Muscle of leg (tissue), 11 donors: ENCODE measurements around the gene MOB3B. TPM values are rescaled to one million over a fixed set of nuclear protein-coding genes. Genes with fewer than 3 reads are reported as not detected.

Source experiments
- DNase-seq: peaks from one replicate; pipeline ENCODE4 v3.0.0; 2013
- H3K27ac ChIP-seq: one replicate; pipeline ENCODE4 v1.5.1; 2013; ENCODE audit warnings: mild to moderate bottlenecking, low read length, control low read depth
- H3K27me3 ChIP-seq: one replicate; pipeline ENCODE4 v1.6.1; 2013; ENCODE audit warnings: low read length; ENCODE audit not compliant: control insufficient read depth, insufficient read depth
- H3K36me3 ChIP-seq: one replicate; pipeline ENCODE4 v1.6.1; 2013; ENCODE audit warnings: low read length; ENCODE audit not compliant: control insufficient read depth, insufficient read depth
- H3K4me1 ChIP-seq: one replicate; pipeline ENCODE4 v1.6.1; 2013; ENCODE audit warnings: low read length; ENCODE audit not compliant: control insufficient read depth, insufficient read depth
- H3K4me3 ChIP-seq: one replicate; pipeline ENCODE4 v1.5.1; 2013; ENCODE audit warnings: low read length, control low read depth
- H3K9me3 ChIP-seq: replicated peaks from 2 replicates; pipeline ENCODE4 v1.6.1; 2013; ENCODE audit warnings: low read depth, low read length; ENCODE audit not compliant: control insufficient read depth
- WGBS: methylation state at CpG from one replicate; pipeline ENCODE4 v1.1.5; 2013; ENCODE audit warnings: missing lambda C conversion rate; ENCODE audit not compliant: insufficient coverage; 5-methylcytosine and 5-hydroxymethylcytosine counted together
- polyA plus RNA-seq, 8 donors: library from polyadenylated mRNA; unstranded; fragments of 120-200 nt; gene quantifications; one replicate each; pipeline versions ENCODE4 v1.2.1 to v1.2.3, GENCODE V29; 2013; ENCODE audit warnings: inconsistent platforms in 1 of 8, low replicate concordance in 1 of 8; ENCODE audit not compliant: insufficient read length in 8 of 8, insufficient read depth in 1 of 8
- total RNA-seq: library from RNA; stranded (reverse); fragments of 120-200 nt; gene quantifications from one replicate; pipeline ENCODE4 v1.2.4, GENCODE V29; 2013

The MOB3B gene
- total and polyA plus RNA-seq, 9 donors: 1.4 to 4.3 (median 2.6) TPM

GRCh38 chr9:27545471-27545870, 15.9 kb upstream of the MOB3B start:
- H3K4me3 ChIP-seq: no peak overlapping the region
- H3K4me1 ChIP-seq: no peaks in the 10 kb centered on the region
- H3K27ac ChIP-seq: no peak overlapping the region
- peaks cover 9% of the 10 kb centered on the region for H3K36me3 ChIP-seq
- WGBS: no CpG with 5 or more reads among the region's 3 CpGs
- DNase-seq: no peak
- H3K9me3 ChIP-seq: no peaks in the 10 kb centered on the region
- no peaks in the 10 kb centered on the region for H3K27me3 ChIP-seq

- Histone ChIP-seq H3K27ac (no peak overlapping the region), H3K4me3 (no peak overlapping the region), H3K36me3 (peaks cover 3% of the 10 kb centered on the region), H3K4me1 (peaks cover 8% of the 10 kb centered on the region), H3K9me3 (no peaks in the 10 kb centered on the region), H3K27me3 (no peaks in the 10 kb centered on the region)
- DNase-seq: no peak
- WGBS: no CpG with 5 or more reads among the region's 2 CpGs
Measured at GRCh38 chr9:27542508-27542907, 12.9 kb upstream of the MOB3B start.

- H3K4me1 ChIP-seq: peaks cover 8% of the 10 kb centered on the region
Measured at GRCh38 chr9:27541740-27542139, 12.1 kb upstream of the MOB3B start.

GRCh38 chr9:27540502-27540901, 10.9 kb upstream of the MOB3B start:
- Histone ChIP-seq H3K27ac (no peak overlapping the region), H3K27me3 (no peaks in the 10 kb centered on the region), H3K36me3 (peaks cover 5% of the 10 kb centered on the region), H3K9me3 (no peaks in the 10 kb centered on the region), H3K4me1 (peaks cover 8% of the 10 kb centered on the region), H3K4me3 (no peak overlapping the region)
- no CpG with 5 or more reads among the region's 1 CpG for WGBS
- DNase-seq: peak; percentile 17

More at GRCh38 chr9:27541740-27542139, 12.1 kb upstream of the MOB3B start:
- 90% methylated on average over 2 of the region's 4 CpGs for WGBS
- Histone ChIP-seq H3K4me3 (no peak overlapping the region), H3K36me3 (peaks cover 3% of the 10 kb centered on the region), H3K27ac (no peak overlapping the region), H3K27me3 (no peaks in the 10 kb centered on the region), H3K9me3 (no peaks in the 10 kb centered on the region)
- DNase-seq: no peak

DNA sequence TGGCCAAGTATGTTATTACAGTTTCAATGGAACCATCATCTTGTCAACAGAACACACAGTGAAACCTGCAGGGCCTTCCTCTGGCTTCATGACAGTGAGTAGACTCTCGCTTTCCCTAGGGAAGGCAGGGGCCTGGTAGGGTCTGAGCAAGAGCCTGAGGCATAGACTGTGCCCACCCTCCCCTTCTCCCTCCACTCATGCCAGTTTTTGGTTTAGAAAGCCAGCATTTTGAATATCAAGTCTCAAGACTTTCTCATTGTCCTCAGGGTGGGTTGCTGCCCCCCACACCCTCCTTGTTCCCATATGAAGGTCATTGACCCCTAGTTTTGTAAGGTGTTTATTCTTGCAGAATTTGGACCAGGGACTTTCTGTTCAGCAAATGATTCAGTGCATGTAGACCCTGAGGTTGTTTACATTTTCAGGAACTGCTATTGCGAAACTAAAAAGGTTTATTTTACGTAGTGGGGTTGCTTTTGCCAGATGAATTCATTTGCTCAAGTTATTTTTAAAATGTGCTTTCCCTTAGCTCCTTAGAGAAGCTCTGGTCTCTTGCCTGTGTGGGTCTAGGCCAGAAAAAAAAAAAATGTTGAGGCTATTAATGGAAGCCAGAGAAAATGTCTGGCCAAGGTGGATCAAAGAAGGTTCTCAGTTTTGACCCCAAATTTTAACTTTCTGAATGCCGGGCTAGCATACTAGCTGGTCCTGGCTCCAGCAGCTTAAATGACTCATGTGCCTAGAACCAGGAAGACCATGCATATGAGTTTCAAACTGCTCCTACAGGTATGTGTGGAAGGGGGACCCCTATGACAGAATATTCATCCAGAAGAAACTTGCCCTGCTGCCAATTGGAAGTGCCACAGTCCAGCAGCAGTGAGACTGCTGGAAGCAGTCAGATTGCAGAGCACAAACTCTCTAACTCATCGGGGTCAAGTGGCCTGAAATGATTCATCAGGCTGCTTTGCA, 10.1 kb upstream of the MOB3B start:
- 12% methylated on average over 2 of the region's 5 CpGs for whole genome bisulfite sequencing
- peak overlapping the region; percentile 53 for H3K27ac ChIP-seq
- no peaks in the 10 kb centered on the region for H3K27me3 ChIP-seq
- peaks cover 2% of the 10 kb centered on the region for H3K36me3 ChIP-seq
- peak; percentile 95 for DNase-seq
- no peak overlapping the region for H3K4me3 ChIP-seq
- peaks cover 8% of the 10 kb centered on the region for H3K4me1 ChIP-seq
- no peaks in the 10 kb centered on the region for H3K9me3 ChIP-seq

DNA sequence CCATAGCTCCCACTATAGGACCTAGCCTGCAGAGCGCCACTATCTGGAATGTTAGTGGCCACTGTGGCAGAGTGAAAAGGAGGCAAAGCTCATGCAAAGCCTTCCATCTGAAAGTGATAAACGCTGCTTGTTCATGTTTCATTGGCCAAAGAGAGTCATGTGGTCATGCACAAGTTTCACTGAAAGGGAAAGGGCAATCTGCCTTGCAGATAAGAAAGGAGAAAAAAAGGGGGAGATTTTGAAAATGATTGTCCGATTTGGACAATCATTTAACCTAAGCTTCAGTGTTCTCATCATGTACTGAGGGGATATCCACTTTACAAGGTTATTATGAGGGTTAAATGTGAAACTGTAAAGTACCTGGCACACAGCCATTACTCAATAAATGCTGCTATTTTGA, 9.0 kb upstream of the MOB3B start:
- Histone ChIP-seq H3K36me3 (peaks cover 4% of the 10 kb centered on the region), H3K27me3 (no peaks in the 10 kb centered on the region), H3K9me3 (no peaks in the 10 kb centered on the region), H3K4me1 (peaks cover 8% of the 10 kb centered on the region), H3K27ac (no peak overlapping the region), H3K4me3 (no peak overlapping the region)
- WGBS: 87% methylated on average over 2 of the region's 3 CpGs
- no peak for DNase-seq

GRCh38 chr9:27537756-27538155, 8.1 kb upstream of the MOB3B start:
- no peak overlapping the region for H3K27ac ChIP-seq
- peaks cover 4% of the 10 kb centered on the region for H3K36me3 ChIP-seq
- no CpG with 5 or more reads among the region's 1 CpG for WGBS
- H3K4me1 ChIP-seq: peaks cover 8% of the 10 kb centered on the region
- H3K27me3 ChIP-seq: no peaks in the 10 kb centered on the region
- H3K4me3 ChIP-seq: no peak overlapping the region
- no peaks in the 10 kb centered on the region for H3K9me3 ChIP-seq
- DNase-seq: no peak

DNA sequence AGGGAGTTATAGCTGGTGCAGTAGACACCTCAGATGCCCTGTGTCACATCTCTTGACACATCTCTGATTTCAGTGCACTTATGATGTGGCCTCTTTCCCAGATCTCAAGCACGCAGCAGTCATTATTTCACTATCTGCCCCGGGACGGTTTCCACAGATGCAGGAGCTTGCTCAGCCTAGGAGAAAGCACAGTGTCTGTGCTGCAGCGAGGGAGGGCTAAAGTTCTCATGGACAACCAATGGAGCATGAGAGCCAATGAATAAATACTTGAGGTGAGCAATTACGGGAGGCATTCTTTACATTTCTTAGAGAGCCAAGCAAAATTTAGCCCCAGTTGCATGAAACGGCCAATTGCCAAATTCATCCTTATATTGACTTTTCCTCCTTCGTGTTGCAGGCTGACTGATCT, 7.4 kb upstream of the MOB3B start:
- Histone ChIP-seq H3K9me3 (no peaks in the 10 kb centered on the region), H3K4me1 (peaks cover 8% of the 10 kb centered on the region), H3K36me3 (peaks cover 4% of the 10 kb centered on the region), H3K27ac (no peak overlapping the region), H3K27me3 (no peaks in the 10 kb centered on the region), H3K4me3 (no peak overlapping the region)
- 71% methylated on average over 4 of the region's 7 CpGs for WGBS
- no peak for DNase-seq

DNA sequence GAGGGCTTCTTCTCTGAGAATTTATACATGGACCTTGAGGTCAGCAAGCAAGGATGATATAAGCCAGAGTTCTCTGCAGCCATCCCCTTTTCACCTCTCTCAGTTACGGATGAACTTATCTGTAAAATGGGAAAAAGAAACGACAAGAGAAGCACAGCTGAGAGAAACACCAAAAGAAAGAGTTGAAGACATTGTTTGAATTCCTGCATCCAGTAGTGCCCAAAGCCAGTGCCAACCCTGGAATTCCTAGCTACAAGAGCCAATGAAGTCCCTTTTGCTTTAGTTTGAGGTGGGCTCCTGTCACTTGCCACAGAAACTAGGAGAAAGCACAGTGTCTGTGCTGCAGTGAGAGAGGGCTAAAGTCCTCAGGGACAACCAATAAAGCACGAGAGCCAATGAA, 6.6 kb upstream of the MOB3B start:
- WGBS: no CpG with 5 or more reads among the region's 3 CpGs
- Histone ChIP-seq H3K27me3 (no peaks in the 10 kb centered on the region), H3K27ac (no peak overlapping the region), H3K4me3 (no peak overlapping the region), H3K4me1 (peaks cover 8% of the 10 kb centered on the region), H3K9me3 (no peaks in the 10 kb centered on the region), H3K36me3 (peaks cover 4% of the 10 kb centered on the region)
- no peak for DNase-seq

GRCh38 chr9:27535701-27536118, 6.1 kb upstream of the MOB3B start:
- WGBS: 46% methylated on average over 3 of the region's 3 CpGs
- H3K9me3 ChIP-seq: no peaks in the 10 kb centered on the region
- H3K36me3 ChIP-seq: peaks cover 4% of the 10 kb centered on the region
- no peaks in the 10 kb centered on the region for H3K27me3 ChIP-seq
- no peak overlapping the region for H3K27ac ChIP-seq
- DNase-seq: no peak
- H3K4me1 ChIP-seq: peaks cover 8% of the 10 kb centered on the region
- H3K4me3 ChIP-seq: no peak overlapping the region
